KOPT-K1 (cell line): ENCODE results near the gene SEMA4D.

Experiments
- H3K27ac ChIP-seq: fragments of 200-600 bp; sonication (generic); 2 replicates; pipeline ENCODE4 v1.5.1; 2016; ENCODE audit warnings: antibody characterized with exemption, mild to moderate bottlenecking, low read depth, low read length; ENCODE audit not compliant: poor library complexity, severe bottlenecking
- H3K36me3 ChIP-seq: fragments of 200-600 bp; sonication (generic); 2 replicates; pipeline ENCODE4 v1.5.1; 2017; ENCODE audit warnings: antibody characterized with exemption, mild to moderate bottlenecking, low read length, moderate library complexity; ENCODE audit not compliant: insufficient read depth
- H3K9me3 ChIP-seq: fragments of 200-600 bp; sonication (generic); 2 replicates; pipeline ENCODE4 v1.5.1; 2017; ENCODE audit warnings: antibody characterized with exemption, low read length, mild to moderate bottlenecking; ENCODE audit not compliant: insufficient read depth, poor library complexity, severe bottlenecking

SEMA4D gene

DNA sequence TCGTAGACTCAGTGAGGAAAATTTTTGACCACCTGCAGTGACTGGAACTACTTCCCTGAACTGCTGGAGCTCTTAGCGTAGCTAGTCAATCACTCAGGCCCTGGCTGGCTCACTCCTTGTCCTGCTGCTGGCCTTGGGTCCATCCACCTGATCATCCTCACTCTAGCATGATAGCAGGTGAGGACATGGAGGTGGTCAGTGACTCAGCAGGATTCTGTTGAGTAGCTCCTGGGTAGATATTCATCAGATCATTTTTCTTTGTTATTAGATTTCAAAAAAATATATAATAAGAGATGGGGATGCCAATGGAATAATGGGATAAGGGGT is 25.0 kb upstream of the SEMA4D start:
- peak overlapping the region; percentile 100 for H3K27ac ChIP-seq
- H3K36me3 ChIP-seq: no peaks in the 10 kb centered on the region
- H3K9me3 ChIP-seq: peaks cover 4% of the 10 kb centered on the region

DNA sequence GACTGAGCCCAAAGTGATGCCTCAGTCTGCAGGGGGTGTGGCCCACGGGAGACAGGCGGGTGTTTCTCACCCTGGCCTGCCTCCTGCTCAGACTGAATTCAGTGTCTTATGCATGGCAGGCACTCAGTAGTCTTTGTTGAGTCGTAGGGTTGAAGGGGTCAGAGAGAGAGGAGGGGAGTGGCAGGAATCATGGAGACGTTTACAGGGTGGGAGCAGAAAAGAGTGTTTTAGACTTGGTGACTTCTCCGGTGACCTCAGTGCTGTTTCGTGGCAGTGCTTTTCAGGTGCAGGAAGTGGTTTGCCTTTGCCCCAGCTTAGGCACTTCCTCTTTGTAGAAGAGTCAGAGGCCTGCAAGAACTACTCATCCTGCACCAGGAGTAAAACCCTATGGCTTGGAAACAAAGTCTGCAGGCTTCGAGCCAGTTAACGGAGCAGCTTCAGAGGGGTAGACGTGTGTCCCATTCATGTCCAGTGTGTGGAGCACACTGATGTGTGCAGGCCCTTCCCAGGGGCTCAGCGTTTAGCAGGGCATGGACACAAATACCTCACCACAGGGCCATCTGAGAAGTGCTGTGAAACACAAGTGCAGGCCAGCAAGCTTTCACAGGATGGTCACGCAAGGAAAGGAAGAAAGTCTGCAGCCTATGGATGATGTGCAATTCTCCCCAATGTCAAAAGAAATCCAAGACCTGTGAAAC is 24.5 kb upstream of the SEMA4D start:
- no peaks in the 10 kb centered on the region for H3K9me3 ChIP-seq
- peak overlapping the region; percentile 100 for H3K27ac ChIP-seq
- H3K36me3 ChIP-seq: no peaks in the 10 kb centered on the region

DNA sequence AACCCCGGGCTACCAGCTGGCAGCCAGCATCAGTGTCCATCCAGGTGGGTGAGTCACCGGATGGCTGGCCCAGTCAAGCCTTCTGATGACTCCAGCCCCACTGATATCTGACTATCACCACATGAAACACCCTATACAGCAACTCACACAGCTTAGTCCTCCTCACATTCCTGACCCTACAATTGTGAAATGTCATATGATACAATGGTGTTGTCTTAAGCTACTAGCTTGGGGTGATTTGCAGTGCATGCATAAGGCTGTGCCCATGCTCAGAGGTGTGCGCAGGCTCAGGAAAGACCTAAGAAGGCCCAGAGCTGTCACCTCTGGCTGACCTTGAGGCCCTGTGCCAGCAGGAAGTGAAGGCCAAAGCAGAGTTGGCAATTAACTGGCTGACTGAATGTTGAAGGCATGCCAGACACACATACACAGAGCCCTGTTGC is 21.5 kb upstream of the SEMA4D start:
- Histone ChIP-seq H3K27ac (peak overlapping the region; percentile 100), H3K9me3 (no peaks in the 10 kb centered on the region), H3K36me3 (no peaks in the 10 kb centered on the region)

- peak overlapping the region; percentile 100 for H3K27ac ChIP-seq
- H3K9me3 ChIP-seq: no peaks in the 10 kb centered on the region
- no peaks in the 10 kb centered on the region for H3K36me3 ChIP-seq
Observed at GRCh38 chr9:89518466-89519365, 20.8 kb upstream of the SEMA4D start.

- Histone ChIP-seq H3K36me3 (no peaks in the 10 kb centered on the region), H3K9me3 (no peaks in the 10 kb centered on the region), H3K27ac (peak overlapping the region; percentile 18)
Observed at GRCh38 chr9:89515416-89515815, 17.5 kb upstream of the SEMA4D start.

DNA sequence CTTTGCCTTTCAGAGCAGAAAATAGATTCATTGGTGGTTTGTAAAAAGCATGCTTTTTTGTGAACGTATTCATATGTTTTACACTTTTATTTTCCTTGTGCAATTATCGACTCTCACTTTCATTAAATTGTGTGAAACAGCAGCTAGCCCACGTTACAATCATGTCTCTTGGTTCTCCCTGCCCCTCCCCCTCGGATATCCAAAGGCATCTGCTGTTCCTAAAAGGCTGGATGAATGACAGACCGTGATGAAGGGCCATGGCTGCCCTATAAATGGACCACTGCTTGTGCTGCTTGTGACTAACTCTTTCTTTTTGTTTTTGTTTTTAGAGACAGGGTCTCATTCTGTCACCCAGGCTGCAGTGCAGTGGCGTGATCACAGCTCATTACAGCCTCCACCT is 17.0 kb upstream of the SEMA4D start:
- H3K27ac ChIP-seq: peak overlapping the region; percentile 18
- H3K9me3 ChIP-seq: no peaks in the 10 kb centered on the region
- no peaks in the 10 kb centered on the region for H3K36me3 ChIP-seq

- Histone ChIP-seq H3K9me3 (no peaks in the 10 kb centered on the region), H3K36me3 (no peaks in the 10 kb centered on the region), H3K27ac (peak overlapping the region; percentile 18)
Observed at GRCh38 chr9:89514337-89514736, 16.4 kb upstream of the SEMA4D start.

DNA sequence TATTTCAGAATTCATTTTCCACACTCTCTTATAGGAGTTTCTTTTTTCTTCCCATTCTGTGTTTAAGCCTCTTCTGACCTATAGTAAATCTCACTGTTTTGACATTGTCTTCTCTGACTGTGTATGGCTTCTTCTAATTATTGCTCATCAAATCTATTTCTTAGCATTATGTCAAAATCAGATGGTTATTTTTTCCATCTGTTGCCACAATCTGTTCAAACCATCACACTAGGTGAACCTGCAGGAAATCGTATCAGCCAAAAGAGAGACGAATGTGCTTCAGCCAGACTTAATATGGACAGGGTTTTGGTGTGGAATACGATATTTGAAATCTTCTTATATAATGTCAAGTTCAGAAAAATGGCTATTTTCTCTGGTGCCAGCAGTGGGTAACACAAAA is 15.9 kb upstream of the SEMA4D start:
- no peaks in the 10 kb centered on the region for H3K9me3 ChIP-seq
- no peaks in the 10 kb centered on the region for H3K36me3 ChIP-seq
- peak overlapping the region; percentile 44 for H3K27ac ChIP-seq

DNA sequence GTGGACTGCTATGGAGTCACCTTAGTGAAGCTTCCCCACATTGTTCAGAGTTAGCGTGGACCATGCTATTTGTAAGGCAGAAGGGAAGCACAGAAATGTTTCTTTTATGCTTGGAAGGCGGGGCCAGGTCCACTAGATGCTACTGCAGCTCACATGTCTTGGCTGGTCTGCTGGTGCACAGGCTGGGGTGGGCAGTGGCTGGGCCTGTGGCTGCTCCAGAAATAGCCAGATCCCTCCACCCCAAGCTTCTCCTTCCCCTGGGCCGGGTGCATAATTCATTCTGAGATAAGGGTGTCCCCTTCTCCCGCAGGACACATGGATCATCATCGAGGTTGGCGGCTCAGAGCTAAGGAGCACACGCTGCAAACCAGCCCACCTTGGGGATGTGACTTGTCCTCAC is 14.5 kb upstream of the SEMA4D start:
- Histone ChIP-seq H3K27ac (no peak overlapping the region), H3K9me3 (no peaks in the 10 kb centered on the region), H3K36me3 (no peaks in the 10 kb centered on the region)

DNA sequence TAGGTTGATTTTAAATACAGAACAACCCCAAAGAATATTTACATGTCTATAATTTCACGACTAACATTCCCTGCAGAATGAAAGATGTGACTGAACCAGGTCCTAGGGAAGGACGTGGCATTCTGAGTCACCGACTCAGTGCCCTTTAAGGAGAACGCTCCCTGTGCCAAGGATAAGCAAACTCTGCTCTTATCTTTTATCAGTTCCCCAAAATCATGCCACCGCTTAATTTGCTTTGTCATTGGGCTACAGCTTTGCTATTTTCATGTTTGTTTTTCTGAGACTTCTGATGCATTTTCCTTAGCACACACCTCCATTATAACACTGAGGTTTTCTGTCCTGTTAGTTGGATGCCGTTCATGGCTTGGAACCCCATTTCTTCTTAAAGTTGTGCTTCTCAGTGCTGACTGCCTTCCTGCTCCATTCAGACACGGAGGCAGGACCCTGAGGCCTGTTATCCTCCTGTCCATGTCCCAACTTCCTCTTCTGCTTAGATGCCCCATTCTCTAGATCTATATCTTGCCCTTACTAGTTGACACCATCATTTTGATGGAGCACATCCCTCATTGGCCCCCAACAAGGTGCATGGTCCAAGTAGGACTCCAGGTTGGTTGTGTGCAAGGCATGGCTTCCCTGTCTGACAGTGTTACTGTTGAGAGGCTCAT is 11.2 kb upstream of the SEMA4D start:
- Histone ChIP-seq H3K9me3 (no peaks in the 10 kb centered on the region), H3K36me3 (no peaks in the 10 kb centered on the region), H3K27ac (peak overlapping the region; percentile 62)

GRCh38 chr9:89505911-89506310 is 8.0 kb upstream of the SEMA4D start:
- Histone ChIP-seq H3K36me3 (no peaks in the 10 kb centered on the region), H3K9me3 (no peaks in the 10 kb centered on the region), H3K27ac (peak overlapping the region; percentile 62)

GRCh38 chr9:89505048-89505447 is 7.1 kb upstream of the SEMA4D start:
- Histone ChIP-seq H3K27ac (peak overlapping the region; percentile 62), H3K9me3 (no peaks in the 10 kb centered on the region), H3K36me3 (no peaks in the 10 kb centered on the region)

DNA sequence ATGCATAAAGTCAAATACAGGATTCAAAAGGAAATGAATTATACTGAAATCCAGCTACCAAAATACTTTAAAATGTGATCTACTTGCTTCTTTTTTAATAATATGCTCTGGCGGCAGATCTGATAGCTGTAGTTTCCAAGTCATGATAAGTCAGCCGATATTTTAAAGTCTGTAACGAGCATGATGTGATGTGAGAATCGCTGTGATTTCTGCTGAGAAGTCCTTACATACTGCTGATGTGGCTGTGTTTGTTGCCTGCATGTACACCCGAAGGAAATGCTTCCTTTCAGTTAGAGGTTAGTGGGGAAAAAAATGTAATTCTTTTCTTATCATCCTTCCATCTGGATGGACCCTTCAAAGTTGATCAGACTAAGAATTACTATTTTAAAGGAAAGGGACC is 4.8 kb upstream of the SEMA4D start:
- H3K9me3 ChIP-seq: no peaks in the 10 kb centered on the region
- H3K27ac ChIP-seq: peak overlapping the region; percentile 98
- H3K36me3 ChIP-seq: no peaks in the 10 kb centered on the region

DNA sequence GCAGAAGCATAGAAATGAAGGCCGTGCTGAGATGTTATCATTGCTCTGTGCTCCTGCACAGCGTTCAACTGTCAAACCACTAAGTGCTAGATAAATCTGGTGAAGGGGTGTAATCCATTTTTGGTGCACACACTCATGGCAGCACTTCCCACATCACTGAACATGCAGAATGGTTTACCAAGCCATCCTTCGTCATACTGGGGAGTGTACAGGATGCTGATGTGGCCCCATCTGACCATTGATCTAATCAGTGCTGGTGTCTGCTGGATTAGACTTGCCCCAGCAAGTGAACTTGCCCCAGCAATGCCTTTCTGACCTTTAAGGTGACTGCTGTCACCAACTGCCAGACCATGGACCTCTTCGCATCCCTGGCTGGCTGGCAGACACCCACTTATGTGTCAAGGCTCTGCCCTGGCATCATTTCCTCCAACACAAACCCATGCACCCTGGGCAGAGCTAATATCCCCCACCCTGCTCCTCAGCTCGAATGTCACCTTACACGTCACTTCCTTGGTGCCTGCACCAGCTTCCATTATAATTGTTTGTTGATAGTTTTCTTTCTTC is 4.2 kb upstream of the SEMA4D start:
- H3K27ac ChIP-seq: peak overlapping the region; percentile 98
- H3K9me3 ChIP-seq: no peaks in the 10 kb centered on the region

GRCh38 chr9:89501311-89501898 is 3.5 kb upstream of the SEMA4D start:
- H3K27ac ChIP-seq: peak overlapping the region; percentile 98
- no peaks in the 10 kb centered on the region for H3K36me3 ChIP-seq
- H3K9me3 ChIP-seq: no peaks in the 10 kb centered on the region

More for the DNA sequence above, 4.2 kb upstream of the SEMA4D start:
- H3K36me3 ChIP-seq: no peaks in the 10 kb centered on the region
